ENCODE results near the gene ZNF687.

The ZNF687 gene

GRCh38 chr1:151281225-151281968 is 702 bp upstream of the ZNF687 start:
- DNase-seq (ENCODE audit: extremely low read depth in 1 of 2, low read depth in 1 of 2) = peak; percentile 82 to 91

GRCh38 chr1:151282883-151283725 is 1.0 kb downstream of the ZNF687 start:
- DNase-seq (ENCODE audit: extremely low read depth in 1 of 2, low read depth in 1 of 2) = no peak

GRCh38 chr1:151284013-151284577 is 2.0 kb downstream of the ZNF687 start:
- no peak for DNase-seq (ENCODE audit: extremely low read depth in 1 of 2, low read depth in 1 of 2)

- no peak for DNase-seq (ENCODE audit: extremely low read depth in 1 of 2, low read depth in 1 of 2)
Observed at GRCh38 chr1:151286619-151287340, 4.7 kb downstream of the ZNF687 start.

- no peak for DNase-seq (ENCODE audit: extremely low read depth in 1 of 2, low read depth in 1 of 2)
Observed at GRCh38 chr1:151287341-151287699, 5.2 kb downstream of the ZNF687 start.

- DNase-seq (ENCODE audit: extremely low read depth in 1 of 2, low read depth in 1 of 2) = no peak
Observed at GRCh38 chr1:151287767-151288500, 5.8 kb downstream of the ZNF687 start.

GRCh38 chr1:151288502-151288901 is 6.4 kb downstream of the ZNF687 start:
- no peak for DNase-seq (ENCODE audit: extremely low read depth in 1 of 2, low read depth in 1 of 2)

- no peak for DNase-seq (ENCODE audit: extremely low read depth in 1 of 2, low read depth in 1 of 2)
Observed at GRCh38 chr1:151289080-151289935, 7.2 kb downstream of the ZNF687 start.

- no peak for DNase-seq (ENCODE audit: extremely low read depth in 1 of 2, low read depth in 1 of 2)
Observed at GRCh38 chr1:151289991-151290708, 8.1 kb downstream of the ZNF687 start.

- no peak for DNase-seq (ENCODE audit: extremely low read depth in 1 of 2, low read depth in 1 of 2)
Observed at GRCh38 chr1:151290709-151291303, 8.7 kb downstream of the ZNF687 start.

- no peak for DNase-seq (ENCODE audit: extremely low read depth in 1 of 2, low read depth in 1 of 2)
Observed at GRCh38 chr1:151292207-151293030, 10.3 kb downstream of the ZNF687 start.

GRCh38 chr1:151293093-151293492 is 11.0 kb downstream of the ZNF687 start:
- no peak for DNase-seq (ENCODE audit: extremely low read depth in 1 of 2, low read depth in 1 of 2)

GRCh38 chr1:151294742-151295462 is 12.8 kb downstream of the ZNF687 start:
- no peak for DNase-seq (ENCODE audit: extremely low read depth in 1 of 2, low read depth in 1 of 2)

GRCh38 chr1:151309811-151310323 is 27.8 kb downstream of the ZNF687 start:
- no peak for DNase-seq (ENCODE audit: extremely low read depth in 1 of 2, low read depth in 1 of 2)

- no peak for DNase-seq (ENCODE audit: extremely low read depth in 1 of 2, low read depth in 1 of 2)
Observed at GRCh38 chr1:151311011-151311410, 28.9 kb downstream of the ZNF687 start.

GRCh38 chr1:151311589-151312331 is 29.7 kb downstream of the ZNF687 start:
- DNase-seq (ENCODE audit: extremely low read depth in 1 of 2, low read depth in 1 of 2) = peak; percentile 25 to 47
